ENCODE results near the gene HTR2B.
A peak's percentile ranks its signal among the peaks of the same experiment; 100 is the strongest.
"Not testable (repeated sequence)": the region's sequence is repeated elsewhere in the genome, so short reads cannot be mapped to it uniquely, and the experiment has no call there.

Gene HTR2B

GRCh38 chr2:231094736-231095346 is 30.0 kb downstream of the HTR2B start:
- Histone ChIP-seq H3K36me3 (ENCODE audit: control insufficient read depth, insufficient read depth, low read length) (peaks cover 92% of the 10 kb centered on the region), H3K27ac (ENCODE audit: low read depth, low read length, severe bottlenecking) (no peak overlapping the region), H3K4me3 (ENCODE audit: extremely low read depth, insufficient read depth, low read length, poor library complexity, severe bottlenecking) (no peak overlapping the region), H3K9me3 (ENCODE audit: control insufficient read depth, low read length) (peaks cover 6% of the 10 kb centered on the region), H3K4me1 (ENCODE audit: control insufficient read depth, insufficient read depth, low read length, poor library complexity, severe bottlenecking) (no peaks in the 10 kb centered on the region)
- 89 to 95% methylated on average over 2 to 3 of the region's 4 CpGs for WGBS, 2 experiments (ENCODE audit: insufficient coverage in 2 of 2)

GRCh38 chr2:231093933-231094332 is 30.9 kb downstream of the HTR2B start:
- H3K4me3 ChIP-seq (ENCODE audit: extremely low read depth, insufficient read depth, low read length, poor library complexity, severe bottlenecking): no peak overlapping the region
- H3K9me3 ChIP-seq (ENCODE audit: control insufficient read depth, low read length): peaks cover 5% of the 10 kb centered on the region
- 85 to 95% methylated on average over 4 to 5 of the region's 5 CpGs for WGBS, 2 experiments (ENCODE audit: insufficient coverage in 2 of 2)
- H3K4me1 ChIP-seq (ENCODE audit: control insufficient read depth, insufficient read depth, low read length, poor library complexity, severe bottlenecking): no peaks in the 10 kb centered on the region
- H3K36me3 ChIP-seq (ENCODE audit: control insufficient read depth, insufficient read depth, low read length): peaks cover 90% of the 10 kb centered on the region
- H3K27ac ChIP-seq (ENCODE audit: low read depth, low read length, severe bottlenecking): no peak overlapping the region

- H3K4me3 ChIP-seq (ENCODE audit: extremely low read depth, insufficient read depth, low read length, poor library complexity, severe bottlenecking): no peak overlapping the region
- H3K9me3 ChIP-seq (ENCODE audit: control insufficient read depth, low read length): peaks cover 4% of the 10 kb centered on the region
- no peaks in the 10 kb centered on the region for H3K4me1 ChIP-seq (ENCODE audit: control insufficient read depth, insufficient read depth, low read length, poor library complexity, severe bottlenecking)
- H3K36me3 ChIP-seq (ENCODE audit: control insufficient read depth, insufficient read depth, low read length): peaks cover 96% of the 10 kb centered on the region
- WGBS, 2 experiments (ENCODE audit: insufficient coverage in 2 of 2): 88 to 94% methylated on average over 2 to 4 of the region's 4 CpGs
- no peak overlapping the region for H3K27ac ChIP-seq (ENCODE audit: low read depth, low read length, severe bottlenecking)
These were observed 36.1 kb downstream of the HTR2B start for GRCh38 chr2:231088754-231089153.

GRCh38 chr2:231084565-231084964 is 40.3 kb downstream of the HTR2B start:
- Histone ChIP-seq H3K9me3 (ENCODE audit: control insufficient read depth, low read length) (no peaks in the 10 kb centered on the region), H3K27ac (ENCODE audit: low read depth, low read length, severe bottlenecking) (no peak overlapping the region), H3K4me3 (ENCODE audit: extremely low read depth, insufficient read depth, low read length, poor library complexity, severe bottlenecking) (no peak overlapping the region), H3K36me3 (ENCODE audit: control insufficient read depth, insufficient read depth, low read length) (peaks cover 97% of the 10 kb centered on the region), H3K4me1 (ENCODE audit: control insufficient read depth, insufficient read depth, low read length, poor library complexity, severe bottlenecking) (no peaks in the 10 kb centered on the region)
- no CpG with 5 or more reads among the region's 1 CpG for WGBS, 2 experiments (ENCODE audit: insufficient coverage in 2 of 2)

GRCh38 chr2:231069379-231070054 is 55.3 kb downstream of the HTR2B start:
- peaks cover 13% of the 10 kb centered on the region for H3K4me1 ChIP-seq (ENCODE audit: control insufficient read depth, insufficient read depth, low read length, poor library complexity, severe bottlenecking)
- H3K9me3 ChIP-seq (ENCODE audit: control insufficient read depth, low read length): no peaks in the 10 kb centered on the region
- no CpG with 5 or more reads among the region's 1 CpG for WGBS, 2 experiments (ENCODE audit: insufficient coverage in 2 of 2)
- peak overlapping the region; percentile 63 for H3K27ac ChIP-seq (ENCODE audit: low read depth, low read length, severe bottlenecking)
- H3K4me3 ChIP-seq (ENCODE audit: extremely low read depth, insufficient read depth, low read length, poor library complexity, severe bottlenecking): no peak overlapping the region
- H3K36me3 ChIP-seq (ENCODE audit: control insufficient read depth, insufficient read depth, low read length): peaks cover 65% of the 10 kb centered on the region

GRCh38 chr2:231068525-231069222 is 56.2 kb downstream of the HTR2B start:
- H3K4me3 ChIP-seq (ENCODE audit: extremely low read depth, insufficient read depth, low read length, poor library complexity, severe bottlenecking): no peak overlapping the region
- no peaks in the 10 kb centered on the region for H3K9me3 ChIP-seq (ENCODE audit: control insufficient read depth, low read length)
- 86 to 100% methylated on average over 2 to 3 of the region's 5 CpGs for WGBS, 2 experiments (ENCODE audit: insufficient coverage in 2 of 2)
- peak overlapping the region; percentile 60 for H3K27ac ChIP-seq (ENCODE audit: low read depth, low read length, severe bottlenecking)
- H3K4me1 ChIP-seq (ENCODE audit: control insufficient read depth, insufficient read depth, low read length, poor library complexity, severe bottlenecking): peaks cover 13% of the 10 kb centered on the region
- peaks cover 70% of the 10 kb centered on the region for H3K36me3 ChIP-seq (ENCODE audit: control insufficient read depth, insufficient read depth, low read length)

GRCh38 chr2:231067531-231067930 is 57.3 kb downstream of the HTR2B start:
- Histone ChIP-seq H3K4me1 (ENCODE audit: control insufficient read depth, insufficient read depth, low read length, poor library complexity, severe bottlenecking) (peaks cover 13% of the 10 kb centered on the region), H3K36me3 (ENCODE audit: control insufficient read depth, insufficient read depth, low read length) (peaks cover 72% of the 10 kb centered on the region)
- WGBS, 2 experiments (ENCODE audit: insufficient coverage in 2 of 2): 95 to 100% methylated on average over 3 to 6 of the region's 8 CpGs
- H3K4me3 ChIP-seq (ENCODE audit: extremely low read depth, insufficient read depth, low read length, poor library complexity, severe bottlenecking); H3K9me3 ChIP-seq (ENCODE audit: control insufficient read depth, low read length); H3K27ac ChIP-seq (ENCODE audit: low read depth, low read length, severe bottlenecking): not testable (repeated sequence)

GRCh38 chr2:231065966-231066365 is 58.9 kb downstream of the HTR2B start:
- WGBS, 2 experiments (ENCODE audit: insufficient coverage in 2 of 2): 89% methylated on average over 1 of the region's 1 CpG; no CpG with 5 or more reads in 1 of the 2 experiments
- Histone ChIP-seq H3K27ac (ENCODE audit: low read depth, low read length, severe bottlenecking) (no peak overlapping the region), H3K36me3 (ENCODE audit: control insufficient read depth, insufficient read depth, low read length) (peaks cover 75% of the 10 kb centered on the region), H3K4me1 (ENCODE audit: control insufficient read depth, insufficient read depth, low read length, poor library complexity, severe bottlenecking) (peaks cover 13% of the 10 kb centered on the region), H3K4me3 (ENCODE audit: extremely low read depth, insufficient read depth, low read length, poor library complexity, severe bottlenecking) (no peak overlapping the region), H3K9me3 (ENCODE audit: control insufficient read depth, low read length) (no peaks in the 10 kb centered on the region)

- Histone ChIP-seq H3K27ac (ENCODE audit: low read depth, low read length, severe bottlenecking) (no peak overlapping the region), H3K9me3 (ENCODE audit: control insufficient read depth, low read length) (no peaks in the 10 kb centered on the region), H3K4me3 (ENCODE audit: extremely low read depth, insufficient read depth, low read length, poor library complexity, severe bottlenecking) (no peak overlapping the region), H3K4me1 (ENCODE audit: control insufficient read depth, insufficient read depth, low read length, poor library complexity, severe bottlenecking) (peaks cover 12% of the 10 kb centered on the region), H3K36me3 (ENCODE audit: control insufficient read depth, insufficient read depth, low read length) (peaks cover 85% of the 10 kb centered on the region)
- WGBS, 2 experiments (ENCODE audit: insufficient coverage in 2 of 2): no CpG with 5 or more reads among the region's 1 CpG
These were observed 61.5 kb downstream of the HTR2B start for GRCh38 chr2:231063347-231063746.

- WGBS, 2 experiments (ENCODE audit: insufficient coverage in 2 of 2): 100% methylated on average over 1 of the region's 3 CpGs; no CpG with 5 or more reads in 1 of the 2 experiments
- Histone ChIP-seq H3K9me3 (ENCODE audit: control insufficient read depth, low read length) (no peaks in the 10 kb centered on the region), H3K27ac (ENCODE audit: low read depth, low read length, severe bottlenecking) (no peak overlapping the region), H3K4me3 (ENCODE audit: extremely low read depth, insufficient read depth, low read length, poor library complexity, severe bottlenecking) (no peak overlapping the region), H3K36me3 (ENCODE audit: control insufficient read depth, insufficient read depth, low read length) (peaks cover 80% of the 10 kb centered on the region), H3K4me1 (ENCODE audit: control insufficient read depth, insufficient read depth, low read length, poor library complexity, severe bottlenecking) (peaks cover 13% of the 10 kb centered on the region)
These were observed 62.1 kb downstream of the HTR2B start for GRCh38 chr2:231062776-231063175.
